DOHH2 (cell line): ENCODE results near the gene MAP2K6.

Experiments used
- CTCF ChIP-seq: fragments of 200-600 bp; sonication (generic); IDR thresholded peaks from one replicate; pipeline ENCODE4 v1.5.1; 2014; ENCODE audit warnings: antibody characterized with exemption, mild to moderate bottlenecking, low read depth, low read length; ENCODE audit not compliant: poor library complexity, severe bottlenecking
- EZH2phosphoT487 ChIP-seq: fragments of 200-600 bp; sonication (generic); IDR thresholded peaks from 2 replicates; pipeline ENCODE4 v1.6.1; 2017; ENCODE audit warnings: borderline replicate concordance, mild to moderate bottlenecking, antibody characterized with exemption, low read length, moderate library complexity, mixed read lengths

GRCh38 chr17:69477204-69477902 is 62.9 kb downstream of the MAP2K6 start:
- no peak for TF ChIP-seq CTCF
- TF ChIP-seq EZH2phosphoT487: no peak
